ENCODE data around the gene PCDHGB5.

- TF ChIP-seq CTCF (IDR thresholded peaks at IDR 0.05; ENCODE audit: low read depth, low read length) = no peak
- no peak for TF ChIP-seq POLR2A (IDR thresholded peaks at IDR 0.05; ENCODE audit: extremely low read depth, insufficient read length)
- no peak for TF ChIP-seq MYC (IDR thresholded peaks at IDR 0.05; ENCODE audit: low read depth, low read length)
Observed at GRCh38 chr5:141374627-141375026, 23.1 kb upstream of the PCDHGB5 start.

Measured in NB4 (cell line).